HCT116 (cell line): Measurements from ENCODE around the gene ADAMTS9. TPM values are rescaled to one million over a fixed set of nuclear protein-coding genes. Genes with fewer than 3 reads are reported as not detected.

Experiments
- ATAC-seq: fragments of 200-7000 bp; cut with Tn5 transposase; 2 replicates; pipeline ENCODE4 v1.9.1; 2020; ENCODE audit warnings: mild to moderate bottlenecking, moderate library complexity
- BruUV-seq: library from RNA; stranded (reverse); fragments of 400-500 nt; replicated peaks from 2 replicates; lab custom pipeline; 2021; lab: Mats Ljungman, UMichigan
- CTCF ChIA-PET: fragments of 300-600 bp; sonication (Branson Sonifier 250); formaldehyde crosslinking; loops from one replicate; lab custom pipeline; 2021; ENCODE audit warnings: antibody characterized with exemption; lab: Charles Lee
- POLR2A ChIA-PET: fragments of 300-600, 350-600 bp; sonication (Branson Sonifier 250); formaldehyde crosslinking; loops from one replicate; lab custom pipeline; 2021; ENCODE audit warnings: antibody characterized with exemption; lab: Charles Lee
- RAD21 ChIA-PET, 2 experiments: fragments of 300-600 bp; sonication (Branson Sonifier 250); formaldehyde crosslinking; loops; one replicate each; lab custom pipeline; 2023; ENCODE audit warnings: low total read pairs in 2 of 2; ENCODE audit not compliant: uncharacterized antibody in 2 of 2, unreplicated experiment in 2 of 2, low non-redundant PET in 1 of 2; lab: Charles Lee
- DNase-seq: peaks from one replicate; pipeline ENCODE4 v3.0.0-alpha.2; 2010; ENCODE audit warnings: low read depth, low spot score
- H2AFZ ChIP-seq: fragments of 200-600 bp; shearing (Covaris generic), sonication (generic); 2 replicates; pipeline ENCODE4 v1.6.1; 2017; ENCODE audit warnings: low read depth, mixed run types, mixed read lengths, antibody characterized with exemption, low read length; ENCODE audit not compliant: poor library complexity, severe bottlenecking
- H3K27ac ChIP-seq: 2 replicates; pipeline ENCODE4 v1.5.1; 2012; ENCODE audit warnings: low read depth, low read length
- H3K27me3 ChIP-seq: fragments of 200-600 bp; sonication (generic); 2 replicates; pipeline ENCODE4 v1.6.1; 2016; ENCODE audit warnings: mixed run types, low read length, mixed read lengths; ENCODE audit not compliant: insufficient read depth
- H3K36me3 ChIP-seq, 2 experiments: fragments of 200-500 bp in 1 of 2; fragments of 200-600 bp in 1 of 2; sonication (Bioruptor generic) in 1 of 2; sonication (generic) in 1 of 2; 2 replicates each; pipeline versions ENCODE4 v1.5.1 to v1.6.1; 2014 to 2016; ENCODE audit warnings: low read length in 2 of 2, inconsistent platforms in 1 of 2, mixed read lengths in 1 of 2, mixed run types in 1 of 2; ENCODE audit not compliant: insufficient read depth in 2 of 2, control insufficient read depth in 1 of 2
- H3K4me1 ChIP-seq, 2 experiments: fragments of 200-600 bp in 1 of 2; sonication (generic) in 1 of 2; 2 replicates each; pipeline versions ENCODE4 v1.5.1 to v1.6.1; 2012 to 2017; ENCODE audit warnings: low read length in 2 of 2, inconsistent platforms in 1 of 2, mild to moderate bottlenecking in 1 of 2, mixed read lengths in 1 of 2, mixed run types in 1 of 2, moderate library complexity in 1 of 2; ENCODE audit not compliant: insufficient read depth in 2 of 2, control insufficient read depth in 1 of 2
- H3K4me2 ChIP-seq: fragments of 200-600 bp; sonication (generic); 2 replicates; pipeline ENCODE4 v1.6.1; 2017; ENCODE audit warnings: mixed run types, low read length, mixed read lengths
- H3K4me3 ChIP-seq, 2 experiments: fragments of 200-600 bp in 1 of 2; sonication (generic) in 1 of 2; replicated peaks in 1 of 2; 2 replicates each; pipeline ENCODE4 v1.5.1; 2011 to 2016; ENCODE audit warnings: low read length in 2 of 2, control low read depth in 1 of 2, low read depth in 1 of 2, mild to moderate bottlenecking in 1 of 2, mixed read lengths in 1 of 2, mixed run types in 1 of 2
- H3K79me2 ChIP-seq: fragments of 200-600 bp; sonication (generic); 2 replicates; pipeline ENCODE4 v1.6.1; 2017; ENCODE audit warnings: mild to moderate bottlenecking, mixed run types, low read length, moderate library complexity, mixed read lengths; ENCODE audit not compliant: insufficient read depth
- H3K9ac ChIP-seq: fragments of 200-600 bp; sonication (generic); 2 replicates; pipeline ENCODE4 v1.6.1; 2016; ENCODE audit warnings: low read length, mixed read lengths
- H3K9me2 ChIP-seq: fragments of 200-600 bp; sonication (generic), shearing (Covaris generic); 2 replicates; pipeline ENCODE4 v1.6.1; 2017; ENCODE audit warnings: mixed run types, mild to moderate bottlenecking, moderate library complexity; ENCODE audit not compliant: insufficient read depth
- H3K9me3 ChIP-seq, 2 experiments: fragments of 200-500 bp in 1 of 2; fragments of 200-600 bp in 1 of 2; sonication (Bioruptor generic) in 1 of 2; sonication (generic) in 1 of 2; 2 replicates each; pipeline ENCODE4 v1.6.1; 2014 to 2017; ENCODE audit warnings: low read length in 2 of 2, mixed read lengths in 2 of 2, inconsistent platforms in 1 of 2, low read depth in 1 of 2, mild to moderate bottlenecking in 1 of 2, mixed run types in 1 of 2, moderate library complexity in 1 of 2; ENCODE audit not compliant: control insufficient read depth in 1 of 2, insufficient read depth in 1 of 2
- H4K20me1 ChIP-seq: fragments of 200-600 bp; sonication (generic), shearing (Covaris generic); 2 replicates; pipeline ENCODE4 v1.6.1; 2017; ENCODE audit warnings: mixed run types, mild to moderate bottlenecking, moderate library complexity; ENCODE audit not compliant: insufficient read depth
- ATF3 ChIP-seq: IDR thresholded peaks from 2 replicates; pipeline ENCODE4 v1.6.1; 2012
- CBX3 ChIP-seq: IDR thresholded peaks from 2 replicates; pipeline ENCODE4 v1.6.1; 2012; ENCODE audit warnings: low read depth
- CEBPB ChIP-seq: IDR thresholded peaks from 2 replicates; pipeline ENCODE4 v1.6.1; 2012; ENCODE audit warnings: low read depth
- EGR1 ChIP-seq: IDR thresholded peaks from 2 replicates; pipeline ENCODE4 v1.6.1; 2012; ENCODE audit warnings: low read depth
- EZH2 ChIP-seq: fragments of 200-600 bp; sonication (generic); IDR thresholded peaks from 2 replicates; pipeline ENCODE4 v1.6.1; 2017; ENCODE audit warnings: antibody characterized with exemption, mixed run types
- FOSL1 ChIP-seq: IDR thresholded peaks from 2 replicates; pipeline ENCODE4 v1.6.1; 2012; ENCODE audit warnings: low read depth
- POLR2A ChIP-seq: IDR thresholded peaks from 2 replicates; pipeline ENCODE4 v1.7.0; 2011; ENCODE audit warnings: borderline replicate concordance; ENCODE audit not compliant: insufficient read depth, insufficient read length; ENCODE audit errors: extremely low read depth
- REST ChIP-seq: IDR thresholded peaks from 2 replicates; pipeline ENCODE4 v1.6.1; 2012; ENCODE audit warnings: low read depth
- SP1 ChIP-seq: IDR thresholded peaks from 2 replicates; pipeline ENCODE4 v1.6.1; 2012; ENCODE audit warnings: low read depth
- SRF ChIP-seq: IDR thresholded peaks from 2 replicates; pipeline ENCODE4 v1.6.1; 2012; ENCODE audit warnings: low read depth
- ZFX ChIP-seq: fragments of 450-650 bp; IDR thresholded peaks from 2 replicates; pipeline ENCODE4 v1.6.1; 2017
- ZNF274 ChIP-seq: fragments of 200-500 bp; sonication (Bioruptor generic); IDR thresholded peaks from 2 replicates; pipeline ENCODE4 v1.6.1; 2014; ENCODE audit warnings: mild to moderate bottlenecking, low read depth, low read length, inconsistent platforms
- intact Hi-C: fragments of 100-400 bp; cut with micrococcal nuclease; formaldehyde crosslinking; loops from 2 replicates; pipeline ENCODE4 v1.10.0; 2022
- total RNA-seq: library from RNA; stranded (reverse); gene quantifications from one replicate; pipeline ENCODE4 v1.2.1, GENCODE V29; 2021; ENCODE audit not compliant: unreplicated experiment
- TF ChIP-seq, protein P1 (sequence below): IDR thresholded peaks from 2 replicates; pipeline ENCODE4 v1.6.1; 2012

The ADAMTS9 gene
- total RNA-seq, 1 experiment from 2014 or later: 0.05 TPM

DNA sequence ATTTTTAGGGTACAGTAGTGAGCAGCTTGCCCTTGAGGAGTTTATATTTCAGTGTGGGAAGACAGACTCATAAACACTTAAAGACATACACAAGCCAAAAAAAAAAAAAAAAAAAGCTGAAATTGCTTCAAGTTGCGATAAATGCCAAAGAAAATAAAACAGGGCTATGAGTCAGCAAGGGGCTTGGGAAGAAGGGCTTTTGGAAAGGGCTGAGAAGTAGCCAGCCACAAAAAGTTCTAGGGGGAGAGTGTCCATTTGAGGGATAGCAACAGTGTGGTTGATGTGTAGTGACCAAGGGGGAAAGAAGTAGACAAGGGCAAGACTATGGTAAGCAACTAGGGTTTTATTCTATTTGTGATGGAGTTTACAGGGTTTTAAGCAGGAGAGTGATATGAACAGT, 185.5 kb downstream of the ADAMTS9 start:
- no peak for DNase-seq
- no TSS peak for BruUV-seq
- Histone ChIP-seq H3K79me2 (no peaks in the 10 kb centered on the region), H3K36me3 (no peaks in the 10 kb centered on the region), H3K9me3 (no peaks in the 10 kb centered on the region), H3K27ac (no peak overlapping the region), H3K4me1 (no peaks in the 10 kb centered on the region), H3K9me2 (no peaks in the 10 kb centered on the region; the same call in 1 of the 2 replicates)
- POLR2A ChIA-PET: no interaction called here
- TF ChIP-seq FOSL1 (no peak), EZH2 (no peak), ZFX (no peak), POLR2A (no peak), CEBPB (no peak), SP1 (no peak), CBX3 (no peak), ATF3 (no peak), SRF (no peak), REST (no peak), ZNF274 (no peak), EGR1 (no peak)
- TF ChIP-seq, protein P1, sequence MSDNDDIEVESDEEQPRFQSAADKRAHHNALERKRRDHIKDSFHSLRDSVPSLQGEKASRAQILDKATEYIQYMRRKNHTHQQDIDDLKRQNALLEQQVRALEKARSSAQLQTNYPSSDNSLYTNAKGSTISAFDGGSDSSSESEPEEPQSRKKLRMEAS: no peak
- TF ChIP-seq, all 23 proteins: peak for 0
- Histone ChIP-seq H3K27me3 (no peaks in the 10 kb centered on the region), H4K20me1 (no peaks in the 10 kb centered on the region), H2AFZ (no peak overlapping the region), H3K4me3 (no peak overlapping the region), H3K9ac (no peak overlapping the region), H3K4me2 (no peak overlapping the region)
- ChIA-PET RAD21 (no interaction called here), CTCF (no interaction called here)
- intact Hi-C loops: no loop called here
- no peak for ATAC-seq
